ENCODE measurements around the gene TPSAB1. TPM values are rescaled to one million over a fixed set of nuclear protein-coding genes. Genes with fewer than 3 reads are reported as not detected.
"Not testable (repeated sequence)": the region's sequence is repeated elsewhere in the genome, so short reads cannot be mapped to it uniquely, and the experiment has no call there.

The TPSAB1 gene
- total RNA-seq, 1 donor from 2014 or later: not detected

- no peak for DNase-seq (ENCODE audit: low read depth, low spot score)
Observed at GRCh38 chr16:1223355-1224214, 16.9 kb upstream of the TPSAB1 start.

GRCh38 chr16:1224558-1224957, 15.9 kb upstream of the TPSAB1 start:
- no peak for DNase-seq (ENCODE audit: low read depth, low spot score)

DNA sequence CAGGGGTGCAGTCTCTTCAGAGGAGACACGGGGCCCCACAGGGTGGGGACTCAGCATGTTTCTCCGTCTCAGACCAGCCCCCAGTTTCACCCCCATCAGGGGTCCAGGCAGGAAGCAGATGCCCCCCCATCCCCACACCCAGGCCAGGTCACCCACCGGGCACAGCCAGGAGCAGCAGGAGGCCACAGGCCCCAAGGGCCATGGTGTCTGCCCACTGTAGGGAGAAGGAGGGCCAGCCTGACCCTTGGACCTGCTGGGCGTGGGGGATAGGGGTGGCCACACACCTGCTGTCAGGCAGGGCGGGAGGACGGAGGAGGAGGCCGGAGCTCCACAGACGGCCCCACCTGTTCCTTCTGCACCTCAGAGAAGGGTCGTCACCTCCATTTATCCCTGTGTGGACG, 15.5 kb upstream of the TPSAB1 start, which contains the start of gene TPSG1:
TSS of gene TPSG1 (minus strand) at position 218 of the 401 bp plus-strand sequence. CDS start at position 202, 16 bp downstream.
- no peak for DNase-seq (ENCODE audit: low read depth, low spot score)

GRCh38 chr16:1225728-1226311, 14.7 kb upstream of the TPSAB1 start:
- not testable (repeated sequence) for DNase-seq (ENCODE audit: low read depth, low spot score)

- DNase-seq (ENCODE audit: low read depth, low spot score): not testable (repeated sequence)
Observed at GRCh38 chr16:1226692-1227091, 13.8 kb upstream of the TPSAB1 start.

DNA sequence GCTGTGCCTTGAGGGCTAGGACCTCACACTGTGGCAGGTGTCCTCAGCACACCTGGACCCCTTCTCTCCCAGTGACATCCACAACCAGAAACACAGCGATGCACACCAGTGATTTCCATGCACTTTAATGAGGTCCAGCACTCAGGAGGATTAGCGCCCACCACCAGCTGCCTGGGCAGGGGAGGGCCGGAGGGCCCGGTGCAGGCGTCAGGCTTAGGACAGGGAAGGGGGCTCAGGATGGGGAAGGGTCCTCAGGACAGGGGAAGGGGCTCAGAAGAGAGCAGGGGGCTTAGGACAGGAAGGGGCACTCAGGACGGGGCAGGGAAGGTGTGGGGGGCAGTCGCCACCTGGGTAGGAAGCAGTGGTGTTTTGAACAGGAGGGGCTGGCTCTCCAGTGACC, 12.3 kb upstream of the TPSAB1 start:
- not testable (repeated sequence) for DNase-seq (ENCODE audit: low read depth, low spot score)

DNA sequence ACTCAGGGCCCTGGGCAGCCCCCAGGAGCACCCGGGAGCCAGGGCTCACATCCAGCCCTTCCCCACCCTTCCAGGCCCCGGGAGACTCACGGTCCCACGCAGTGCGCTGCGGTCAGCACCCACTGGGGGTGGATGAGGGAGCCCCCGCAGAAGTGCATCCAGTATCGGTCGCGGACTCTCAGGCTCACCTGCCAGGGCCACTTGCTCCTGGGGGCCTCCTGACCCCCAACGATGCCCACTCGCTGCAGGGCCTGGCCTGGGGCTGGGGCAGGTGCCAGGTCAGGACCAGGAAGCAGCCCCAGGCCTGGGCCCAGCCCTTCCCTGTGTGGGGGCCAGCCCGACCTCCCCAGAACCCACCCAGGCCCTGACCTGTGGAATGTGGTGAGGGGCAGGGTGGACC, 11.0 kb upstream of the TPSAB1 start:
- DNase-seq (ENCODE audit: low read depth, low spot score): not testable (repeated sequence)

DNA sequence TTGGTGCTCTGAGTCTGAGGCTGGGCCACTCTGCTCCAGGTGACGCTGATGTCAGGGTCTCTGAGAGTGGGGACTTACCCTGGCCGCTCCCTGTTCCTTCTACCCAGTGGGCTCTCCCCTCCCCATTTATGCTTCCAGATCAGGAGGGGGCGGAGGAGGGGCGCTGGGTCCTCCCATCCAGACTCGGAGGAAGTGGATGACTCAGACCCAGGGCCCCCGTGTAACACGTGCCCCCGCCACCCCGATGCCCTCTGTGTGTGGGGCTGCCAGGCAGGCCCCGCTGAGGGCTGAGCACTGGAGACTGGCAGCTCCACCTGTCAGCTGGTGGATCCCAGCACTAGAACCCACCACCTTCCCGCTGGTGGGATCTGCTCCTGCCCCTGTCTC, 10.4 kb upstream of the TPSAB1 start, which contains the start of gene TPSB2:
TSS of gene TPSB2 (minus strand) at position 101 of the 387 bp plus-strand sequence. CDS start 233 bp downstream, outside the sequence.
- DNase-seq (ENCODE audit: low read depth, low spot score): not testable (repeated sequence)

GRCh38 chr16:1230471-1231212, 9.9 kb upstream of the TPSAB1 start:
- DNase-seq (ENCODE audit: low read depth, low spot score): not testable (repeated sequence)

DNA sequence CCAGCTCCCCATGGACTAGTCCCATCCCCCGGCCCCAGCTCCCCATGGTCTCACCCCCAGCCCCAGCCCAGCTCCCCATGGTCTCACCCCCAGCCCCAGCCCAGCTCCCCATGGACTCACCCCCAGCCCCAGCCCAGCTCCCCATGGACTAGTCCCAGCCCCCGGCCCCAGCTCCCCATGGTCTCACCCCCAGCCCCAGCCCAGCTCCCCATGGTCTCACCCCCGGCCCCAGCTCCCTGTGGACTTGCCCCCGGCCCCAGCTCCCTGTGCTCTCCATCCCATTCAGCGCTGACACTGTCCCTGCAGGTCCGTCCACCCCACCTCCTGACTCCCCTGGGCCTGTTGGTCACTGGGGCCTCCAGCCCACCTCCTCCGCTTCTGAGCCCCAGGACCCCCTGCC, 9.2 kb upstream of the TPSAB1 start:
- not testable (repeated sequence) for DNase-seq (ENCODE audit: low read depth, low spot score)

DNA sequence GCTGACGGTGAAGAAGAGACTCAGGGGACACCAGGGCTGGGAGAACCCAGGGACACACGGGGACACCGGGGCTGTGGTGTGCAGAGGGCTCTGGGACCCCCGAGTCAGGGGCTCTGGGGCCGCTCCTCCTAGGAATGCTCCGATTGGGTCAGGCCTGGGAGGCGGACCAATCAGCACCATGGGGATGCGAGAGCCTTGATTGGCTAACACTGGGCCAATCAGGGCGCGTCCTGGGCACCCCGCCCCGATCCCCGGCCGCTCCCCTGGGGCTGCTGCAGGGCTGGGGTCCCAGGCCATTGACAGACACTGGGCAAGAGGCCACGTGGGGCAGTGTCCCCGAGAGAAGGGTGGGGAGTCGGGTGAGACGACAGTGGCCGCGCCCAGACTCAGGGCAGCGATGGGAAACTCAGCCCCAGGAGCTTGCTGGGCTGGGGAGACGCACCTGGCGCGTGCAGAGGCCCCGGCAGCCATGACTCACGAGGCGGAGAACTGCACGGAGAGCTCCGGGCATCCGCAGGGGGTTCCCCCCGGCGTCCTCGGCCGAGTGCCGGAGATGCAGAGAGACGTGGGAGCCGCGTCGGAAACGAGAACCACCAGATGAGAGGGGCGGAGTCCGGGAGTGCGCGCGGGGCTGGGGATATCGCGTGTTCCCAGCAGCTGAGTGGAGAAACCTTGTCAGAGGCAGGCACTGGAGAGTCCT, 8.3 kb upstream of the TPSAB1 start:
- not testable (repeated sequence) for DNase-seq (ENCODE audit: low read depth, low spot score)

DNA sequence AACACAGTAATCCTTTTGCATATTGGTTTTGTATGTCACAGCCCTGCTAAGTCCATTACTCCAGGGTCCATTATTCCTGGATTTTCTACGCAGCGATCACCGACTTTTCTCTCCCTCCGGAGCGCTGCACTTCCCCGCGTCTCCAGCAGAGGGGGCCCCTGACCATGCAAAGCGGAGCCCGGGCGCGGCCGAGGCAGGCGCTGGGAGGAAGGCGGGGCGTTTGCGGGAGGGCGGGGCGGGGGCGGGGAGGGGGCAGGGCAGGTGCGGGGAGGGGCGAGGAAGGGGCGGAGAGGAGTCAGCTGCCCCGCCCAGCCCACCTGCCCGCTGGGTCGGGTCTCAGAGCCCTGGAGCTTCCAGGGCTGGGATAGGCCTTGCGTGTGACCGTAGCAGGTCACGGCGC, 3.8 kb upstream of the TPSAB1 start:
- not testable (repeated sequence) for DNase-seq (ENCODE audit: low read depth, low spot score)

DNA sequence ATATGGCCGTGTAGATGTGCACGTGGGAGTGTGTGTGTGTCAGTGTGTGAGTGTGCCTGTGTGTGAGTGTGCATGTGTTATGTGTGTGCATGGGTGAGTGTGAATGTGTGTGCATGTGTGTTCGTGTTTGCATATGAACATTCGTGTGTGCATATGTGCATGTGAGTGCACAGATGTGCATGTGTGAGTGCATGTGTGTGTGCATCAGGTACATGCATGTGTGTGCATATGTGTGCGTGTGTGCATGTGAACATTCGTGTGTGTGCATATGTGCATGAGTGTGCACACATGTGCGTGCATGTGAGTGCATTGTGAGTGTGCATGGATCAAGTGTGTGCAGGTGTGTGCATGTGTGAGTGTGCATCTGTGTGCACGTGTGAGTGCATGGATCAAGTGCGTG, 2.5 kb upstream of the TPSAB1 start:
- no peak for DNase-seq (ENCODE audit: low read depth, low spot score)

- DNase-seq (ENCODE audit: low read depth, low spot score): not testable (repeated sequence)
Observed at GRCh38 chr16:1238909-1239308, 1.6 kb upstream of the TPSAB1 start.

DNA sequence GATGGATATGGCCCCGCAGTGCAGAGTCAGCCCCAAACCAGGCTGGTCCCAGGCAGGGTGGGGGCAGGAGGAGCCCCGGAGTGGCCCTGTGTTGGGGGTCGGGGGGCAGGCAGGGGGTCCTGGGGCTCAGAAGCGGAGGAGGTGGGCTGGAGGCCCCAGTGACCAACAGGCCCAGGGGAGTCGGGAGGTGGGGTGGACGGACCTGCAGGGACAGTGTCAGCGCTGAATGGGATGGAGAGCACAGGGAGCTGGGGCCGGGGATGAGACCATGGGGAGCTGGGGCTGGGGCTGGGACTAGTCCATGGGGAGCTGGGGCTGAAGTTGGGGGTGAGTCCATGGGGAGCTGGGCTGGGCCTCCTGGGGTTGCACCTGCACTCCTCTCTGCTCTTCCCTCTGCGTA, 930 bp upstream of the TPSAB1 start:
- not testable (repeated sequence) for DNase-seq (ENCODE audit: low read depth, low spot score)

DNA sequence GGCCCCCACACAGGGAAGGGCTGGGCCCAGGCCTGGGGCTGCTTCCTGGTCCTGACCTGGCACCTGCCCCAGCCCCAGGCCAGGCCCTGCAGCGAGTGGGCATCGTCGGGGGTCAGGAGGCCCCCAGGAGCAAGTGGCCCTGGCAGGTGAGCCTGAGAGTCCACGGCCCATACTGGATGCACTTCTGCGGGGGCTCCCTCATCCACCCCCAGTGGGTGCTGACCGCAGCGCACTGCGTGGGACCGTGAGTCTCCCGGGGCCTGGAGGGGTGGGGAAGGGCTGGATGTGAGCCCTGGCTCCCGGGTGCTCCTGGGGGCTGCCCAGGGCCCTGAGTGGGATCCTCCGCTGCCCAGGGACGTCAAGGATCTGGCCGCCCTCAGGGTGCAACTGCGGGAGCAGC, 576 bp downstream of the TPSAB1 start:
- DNase-seq (ENCODE audit: low read depth, low spot score): not testable (repeated sequence)

- DNase-seq (ENCODE audit: low read depth, low spot score): not testable (repeated sequence)
Observed at GRCh38 chr16:1243363-1243762, 2.9 kb downstream of the TPSAB1 start.

GRCh38 chr16:1243907-1244850, 3.7 kb downstream of the TPSAB1 start:
- not testable (repeated sequence) for DNase-seq (ENCODE audit: low read depth, low spot score)

DNA sequence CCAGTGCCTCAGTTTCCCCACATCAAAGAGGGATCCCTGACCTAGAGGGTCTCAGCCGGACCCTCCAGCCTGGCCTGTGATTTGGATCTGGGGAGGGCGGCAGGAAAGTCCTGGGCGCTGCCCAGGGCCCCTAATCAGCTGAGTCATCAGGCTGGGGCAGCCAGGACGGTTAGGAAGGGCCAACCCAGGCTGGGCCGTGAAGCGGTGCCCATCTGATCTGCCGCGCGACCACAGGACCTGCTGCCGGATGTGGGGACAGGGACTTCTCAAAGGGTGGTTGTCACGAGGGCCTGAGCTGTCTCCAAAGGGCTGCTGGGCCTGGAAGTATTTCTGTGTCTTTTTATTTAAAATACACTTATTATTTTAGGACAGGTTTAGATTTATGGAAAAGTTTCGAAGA, 4.4 kb downstream of the TPSAB1 start:
- DNase-seq (ENCODE audit: low read depth, low spot score): no peak

- no peak for DNase-seq (ENCODE audit: low read depth, low spot score)
Observed at GRCh38 chr16:1245452-1246020, 5.0 kb downstream of the TPSAB1 start.
